ENCODE results near the gene PDSS1. TPM values are rescaled to one million over a fixed set of nuclear protein-coding genes. Genes with fewer than 3 reads are reported as not detected.

PDSS1 gene
- total RNA-seq, 1 experiment from 2014 or later = 18.4 TPM

- Histone ChIP-seq H3K23me2 (ENCODE audit: insufficient read length, low read depth, low read length, poor library complexity, severe bottlenecking) (peaks cover 6% of the 10 kb centered on the region), H3K23ac (ENCODE audit: insufficient read length, low read depth, low read length) (no peak overlapping the region), H2BK120ac (ENCODE audit: low read depth, low read length, poor library complexity, severe bottlenecking) (no peak overlapping the region), H3K4ac (ENCODE audit: low read depth, low read length) (no peak overlapping the region), H4K91ac (ENCODE audit: insufficient read length, low read depth, low read length) (no peak overlapping the region), H3K79me1 (ENCODE audit: insufficient read depth, low read depth, low read length, poor library complexity, severe bottlenecking) (peaks cover 5% of the 10 kb centered on the region), H3K27me3 (ENCODE audit: insufficient read depth, low read length) (no peaks in the 10 kb centered on the region), H3K9me3 (ENCODE audit: control insufficient read depth, low read depth, low read length) (no peaks in the 10 kb centered on the region), H4K8ac (replicated peaks; ENCODE audit: insufficient read length, low read depth, low read length) (no peak overlapping the region), H4K20me1 (ENCODE audit: control insufficient read depth, insufficient read depth, insufficient read length) (no peaks in the 10 kb centered on the region), H2BK15ac (ENCODE audit: low read depth, low read length) (no peak overlapping the region), H2BK12ac (ENCODE audit: insufficient read length, low read depth, low read length) (no peak overlapping the region), H2AK5ac (ENCODE audit: insufficient read length, low read length) (no peak overlapping the region), H3K27ac (ENCODE audit: insufficient read length, low read depth, low read length) (no peak overlapping the region), H3K4me1 (ENCODE audit: insufficient read depth, low read length) (no peaks in the 10 kb centered on the region), H3K9ac (ENCODE audit: extremely low read depth, insufficient read length, low read length) (peak overlapping the region; percentile 66), H3K18ac (ENCODE audit: insufficient read length, low read depth, low read length) (no peak overlapping the region), H3K56ac (ENCODE audit: insufficient read length, low read depth, low read length) (no peak overlapping the region), H3K4me2 (ENCODE audit: insufficient read depth, insufficient read length, low read length) (peak overlapping the region; percentile 88), H2AFZ (ENCODE audit: low read length) (no peak overlapping the region), H2BK20ac (ENCODE audit: low read depth, low read length, poor library complexity, severe bottlenecking) (no peak overlapping the region), H4K5ac (ENCODE audit: insufficient read length, low read depth, low read length) (no peak overlapping the region), H3K79me2 (ENCODE audit: insufficient read depth, low read length) (peaks cover 23% of the 10 kb centered on the region; the same call in 1 of the 2 replicates), H3T11ph (ENCODE audit: low read length) (no peak overlapping the region), H3K14ac (ENCODE audit: insufficient read depth, low read length) (peak overlapping the region; percentile 32; the same call in 1 of the 2 replicates), H2BK5ac (ENCODE audit: insufficient read length, low read length) (no peak overlapping the region)
- Mint-ChIP-seq H3K36me3 (ENCODE audit: insufficient read depth in 1 of 3, low read depth in 3 of 3) (peaks cover 16 to 20% (median 19%) of the 10 kb centered on the region in 3 experiments), H3K27ac (peak overlapping the region; percentile 35 to 97 (median 92); a peak in 6 of 7 replicates), H3K4me3 (peak overlapping the region; percentile 94), H3K4me1 (peaks cover 7 to 15% of the 10 kb centered on the region in 2 experiments; a peak in 3 of 4 replicates), H3K9me3 (peaks cover 0 to 7% of the 10 kb centered on the region in 2 experiments; a peak in 3 of 5 replicates), H3K27me3 (ENCODE audit: low read depth) (peaks cover under 1% of the 10 kb centered on the region; the same call in 1 of the 2 replicates)
- DNase-seq = no peak
- no peak for TF ChIP-seq CTCF (conservative IDR thresholded peaks at IDR 0.05)
- no CpG with 5 or more reads among the region's 11 CpGs for WGBS (ENCODE audit: extremely low coverage, insufficient read length, low lambda C conversion rate)
These were observed 727 bp upstream of the PDSS1 start for GRCh38 chr10:26696786-26697162.
